NCI-H128 (cell line): ENCODE data around the gene HM13.
"Not testable (repeated sequence)": the region's sequence is repeated elsewhere in the genome, so short reads cannot be mapped to it uniquely, and the experiment has no call there.

Source experiments
- DNase-seq: peaks from one replicate; lab custom pipeline; 2025; ENCODE audit not compliant: unreplicated experiment; lab: John Stamatoyannopoulos, UW

HM13 gene

DNA sequence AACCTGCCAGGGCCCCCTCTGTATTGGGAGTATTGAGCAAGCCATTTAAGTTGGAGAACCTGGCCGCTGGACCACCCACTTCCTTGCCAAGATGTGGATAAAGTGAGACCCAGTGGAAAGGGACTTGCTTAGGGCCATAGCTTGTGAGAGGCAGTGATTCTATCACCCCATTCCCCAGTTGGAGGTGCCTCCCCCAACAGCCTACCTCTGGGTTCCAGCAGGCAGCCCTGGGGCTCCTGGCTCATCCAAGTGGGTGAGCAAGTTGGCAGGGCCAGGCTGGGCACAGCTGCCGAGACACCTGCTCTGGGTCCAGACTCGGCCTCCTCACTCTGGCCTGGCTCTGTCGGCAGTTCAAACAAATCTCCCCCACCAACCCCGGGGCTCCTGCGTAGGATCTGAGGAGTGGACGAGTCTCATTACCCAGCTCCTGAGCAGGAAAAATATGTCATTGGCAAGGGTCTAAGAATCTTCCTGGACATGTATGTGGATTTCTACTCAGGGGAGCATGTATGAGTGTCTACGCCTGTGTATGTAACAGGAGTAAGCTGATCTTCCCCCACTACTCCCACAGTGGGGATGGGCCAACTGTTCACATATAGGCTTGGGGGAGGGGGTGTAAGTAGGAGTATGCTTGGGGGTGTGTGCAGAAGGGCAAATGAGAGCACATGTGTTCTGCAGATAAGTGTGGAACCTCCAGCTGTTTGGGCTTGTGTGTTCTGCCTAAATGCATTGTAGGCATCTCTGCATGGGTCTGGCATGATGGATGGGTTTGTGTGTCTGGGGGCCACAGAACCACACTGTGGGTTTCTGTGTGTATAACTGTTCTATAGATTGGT is 92.8 kb downstream of the HM13 start:
- peak; percentile 38 for DNase-seq

DNA sequence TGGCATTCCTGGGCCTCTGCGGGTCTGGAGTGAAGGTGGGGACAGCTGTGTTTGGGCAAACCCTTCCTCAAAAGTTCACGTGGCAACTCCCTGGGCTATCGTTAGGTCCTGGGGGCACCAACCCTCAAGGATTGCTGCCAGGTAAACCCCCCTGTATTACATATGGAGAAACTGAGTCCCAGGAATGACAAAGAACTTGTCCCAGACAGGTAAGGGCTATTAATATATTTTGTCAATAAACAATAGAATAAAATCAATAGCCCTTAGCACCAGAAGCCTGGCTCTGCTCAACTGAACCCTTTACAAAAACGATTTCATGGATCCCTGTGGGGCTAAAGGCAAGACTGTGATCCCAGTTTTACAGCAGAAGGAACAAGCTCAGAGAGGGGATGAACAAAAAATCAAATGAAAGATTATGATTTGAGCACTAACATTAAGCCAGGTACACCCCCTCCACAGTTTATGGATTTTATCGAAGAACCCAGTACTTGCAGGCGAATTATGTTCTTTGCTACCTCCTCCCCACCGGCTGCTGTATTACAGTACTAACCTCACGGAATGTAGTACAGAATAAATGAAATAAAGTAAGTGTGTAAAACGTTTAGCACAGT is 93.5 kb downstream of the HM13 start:
- no peak for DNase-seq

DNA sequence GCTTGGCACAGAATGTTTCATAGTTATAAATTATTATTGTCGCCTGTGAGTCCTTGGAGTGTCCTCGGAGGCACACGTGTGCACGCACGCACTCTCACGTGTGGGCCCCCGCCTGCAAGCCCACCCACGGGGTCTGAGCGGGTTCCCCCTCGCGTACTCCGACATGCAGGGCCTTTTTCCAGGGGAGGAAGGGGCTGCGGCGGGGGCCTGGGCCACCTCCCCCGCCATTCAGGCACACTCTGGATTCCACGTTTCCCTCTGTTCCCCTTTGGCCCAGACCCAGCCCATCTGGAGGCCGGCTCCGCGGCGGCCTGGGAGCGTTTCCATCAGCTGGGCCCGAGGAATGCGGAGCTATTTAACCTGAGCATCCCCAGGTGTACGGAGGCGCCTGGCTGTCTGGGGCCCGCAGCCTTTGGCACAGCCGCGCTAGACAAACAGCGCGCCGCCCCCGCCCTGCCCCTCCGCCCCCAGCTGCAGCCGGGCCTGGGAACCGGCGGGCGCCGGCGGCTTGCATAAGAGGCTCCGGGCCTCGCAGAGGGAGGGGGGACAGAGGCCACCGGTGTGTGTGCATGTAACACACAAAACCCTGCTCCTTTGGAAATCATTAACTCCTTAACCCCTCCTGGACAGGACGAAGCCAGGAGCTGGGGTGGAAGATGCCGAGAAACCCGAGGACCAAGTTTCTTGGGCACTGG is 94.2 kb downstream of the HM13 start:
- DNase-seq: peak; percentile 82

DNA sequence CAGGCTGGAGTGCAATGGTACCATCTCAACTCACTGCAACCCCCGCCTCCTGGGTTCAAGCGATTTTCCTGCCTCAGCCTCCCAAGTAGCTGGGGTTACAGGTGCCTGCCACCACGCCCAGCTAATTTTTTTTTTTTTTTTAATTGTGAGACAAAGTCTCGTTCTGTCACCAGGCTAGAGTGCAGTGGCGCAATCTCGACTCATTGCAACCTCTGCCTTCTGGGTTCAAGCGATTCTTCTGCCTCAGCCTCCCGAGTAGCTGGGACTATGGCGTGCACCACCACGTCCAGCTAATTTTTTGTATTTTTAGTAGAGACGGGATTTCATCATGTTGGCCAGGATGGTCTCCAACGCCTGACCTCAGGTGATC is 98.0 kb downstream of the HM13 start:
- not testable (repeated sequence) for DNase-seq

DNA sequence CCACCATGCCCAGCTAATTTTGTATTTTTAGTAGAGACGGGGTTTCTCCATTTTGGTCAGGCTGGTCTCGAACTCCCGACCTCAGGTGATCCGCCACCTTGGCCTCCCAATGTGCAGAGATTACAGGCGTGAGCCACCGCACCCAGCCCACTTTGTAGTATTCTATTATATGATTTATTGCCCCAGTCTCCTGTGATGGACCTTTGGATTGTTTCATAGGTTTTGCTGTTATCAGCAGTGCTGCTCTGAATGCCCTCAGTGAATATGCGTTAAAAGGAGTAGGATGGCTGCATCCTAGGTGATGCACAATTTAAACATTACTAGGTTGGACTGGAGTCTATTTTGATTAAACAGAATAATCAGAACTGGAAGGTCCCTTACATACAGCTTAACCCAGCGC is 101.2 kb downstream of the HM13 start:
- no peak for DNase-seq

DNA sequence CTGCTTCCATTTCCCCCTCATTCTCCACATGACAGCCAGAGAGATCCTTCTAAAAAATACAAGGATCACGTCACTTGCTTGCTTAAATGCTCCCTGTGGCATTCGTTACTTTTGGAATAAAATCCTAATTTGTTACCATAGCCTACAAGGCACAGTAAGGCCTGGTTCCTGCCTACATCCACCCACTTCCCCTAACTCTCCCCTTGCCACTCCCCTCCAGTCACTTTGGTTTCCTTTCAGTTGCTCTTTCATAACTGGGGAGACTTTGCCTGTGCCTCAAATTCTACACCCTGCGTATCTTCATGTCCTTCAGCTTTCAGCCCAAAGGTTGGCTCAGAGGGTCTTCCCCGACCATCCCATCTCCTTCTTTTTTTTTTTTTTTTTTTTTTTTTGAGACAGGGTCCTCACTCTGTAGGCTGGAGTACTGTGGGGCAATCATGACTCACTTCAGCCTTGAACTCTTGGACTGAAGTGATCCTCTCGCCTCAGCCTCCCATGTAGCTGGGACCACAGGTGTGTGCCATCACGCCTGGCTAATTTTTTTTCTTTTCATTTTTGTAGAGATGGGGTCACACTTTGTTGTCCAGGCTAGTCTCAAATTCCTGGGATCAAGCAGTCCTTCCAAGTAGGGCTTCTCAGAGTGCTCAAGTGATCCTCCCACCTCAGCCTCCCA is 103.3 kb downstream of the HM13 start:
- DNase-seq: no peak
